Measurements from ENCODE around the gene NFKBIB.
"Not testable (repeated sequence)": the region's sequence is repeated elsewhere in the genome, so short reads cannot be mapped to it uniquely, and the experiment has no call there.

Gene NFKBIB

GRCh38 chr19:38924388-38924787 lies 24.6 kb downstream of the NFKBIB start:
- no peak for DNase-seq

GRCh38 chr19:38928391-38929001 lies 28.7 kb downstream of the NFKBIB start:
- DNase-seq, result no peak

GRCh38 chr19:38929929-38930775 lies 30.4 kb downstream of the NFKBIB start, which contains the start of gene SARS2:
SARS2 (minus strand) TSS chr19:38930763; CDS start chr19:38930736, 27 bp downstream.
- DNase-seq, result peak; percentile 78 to 100 (median 94)

DNA sequence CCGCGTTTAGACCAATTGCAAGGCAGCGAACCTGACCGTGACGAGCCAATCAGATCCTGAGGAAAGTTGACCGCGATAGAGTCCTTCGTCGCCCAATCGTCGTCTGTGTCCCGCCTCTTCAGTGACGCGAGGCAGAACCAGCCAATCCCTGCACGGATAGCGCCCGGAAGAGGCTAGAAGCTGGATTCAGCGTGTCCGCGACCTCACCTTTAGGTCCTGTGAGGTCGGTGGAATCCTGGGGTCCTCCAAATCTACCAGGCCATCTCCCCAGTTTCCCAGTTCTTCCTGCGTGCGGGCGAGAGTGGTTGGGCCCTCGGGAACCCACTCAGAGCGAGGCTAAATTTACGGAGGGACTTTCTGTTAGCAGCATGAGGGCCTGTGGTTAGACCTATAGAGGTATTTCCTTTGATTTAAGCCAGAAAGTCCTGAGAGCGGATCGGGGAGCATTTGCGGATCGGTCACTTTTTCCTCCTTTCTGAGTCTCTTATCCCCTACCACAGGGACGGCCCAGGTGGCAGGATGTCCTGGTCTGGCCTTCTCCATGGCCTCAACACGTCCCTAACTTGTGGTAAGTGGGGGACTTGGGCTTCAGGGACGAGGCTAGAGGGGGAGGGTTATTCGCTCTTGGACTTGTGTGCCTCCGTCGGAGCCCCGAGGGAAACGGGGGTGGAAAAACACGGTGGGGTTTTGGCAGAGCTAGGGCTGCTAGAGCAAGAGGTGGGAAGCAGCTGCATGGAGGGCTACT lies 31.2 kb downstream of the NFKBIB start, which contains the start of gene MRPS12:
Gene MRPS12, plus strand, starts transcription at position 169 of the 745 bp plus-strand sequence. Its CDS starts 351 bp downstream, at position 520.
- DNase-seq, result peak in 45 of 56 donors; percentile 92 to 99 (median 98)

DNA sequence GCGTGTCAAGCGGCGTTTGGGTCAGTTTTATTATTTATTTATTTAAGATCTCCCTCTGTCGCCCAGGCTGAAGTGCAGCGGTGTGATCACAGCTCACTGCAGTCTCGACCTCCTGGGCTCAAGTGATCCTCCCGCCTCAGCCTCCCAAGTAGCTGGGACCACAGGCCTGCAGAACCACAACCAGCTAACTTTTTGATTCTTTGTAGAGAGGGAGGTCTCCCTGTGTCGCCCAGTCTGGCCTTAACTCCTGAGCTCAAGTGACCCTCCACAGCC lies 31.7 kb downstream of the NFKBIB start:
- no peak for DNase-seq

GRCh38 chr19:38932425-38933179 lies 32.8 kb downstream of the NFKBIB start:
- no peak for DNase-seq

GRCh38 chr19:38933544-38933943 lies 33.8 kb downstream of the NFKBIB start:
- no peak for DNase-seq

GRCh38 chr19:38939957-38940356 lies 40.2 kb downstream of the NFKBIB start:
- no peak for DNase-seq

GRCh38 chr19:38941466-38941865 lies 41.7 kb downstream of the NFKBIB start:
- DNase-seq, result not testable (repeated sequence)

DNA sequence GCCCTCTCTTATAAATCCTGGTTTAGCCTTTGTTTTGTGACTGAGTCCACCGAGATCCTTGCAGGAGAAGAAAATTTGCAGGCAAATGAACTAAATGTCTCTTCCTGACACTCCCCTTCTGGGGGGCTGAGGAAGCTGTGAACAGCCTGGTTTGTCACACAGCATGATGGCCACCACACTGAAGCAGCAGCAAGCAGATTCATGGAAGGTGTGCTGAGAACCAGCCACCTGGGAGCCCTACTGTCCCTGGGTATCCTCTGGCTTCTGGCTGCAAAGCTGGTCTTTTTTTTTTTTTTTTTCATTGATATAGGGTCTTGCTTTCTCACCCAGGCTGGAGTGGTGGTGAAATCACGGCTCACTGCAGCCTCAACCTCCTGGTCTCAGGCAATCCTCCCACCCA lies 42.2 kb downstream of the NFKBIB start:
- no peak for DNase-seq

DNA sequence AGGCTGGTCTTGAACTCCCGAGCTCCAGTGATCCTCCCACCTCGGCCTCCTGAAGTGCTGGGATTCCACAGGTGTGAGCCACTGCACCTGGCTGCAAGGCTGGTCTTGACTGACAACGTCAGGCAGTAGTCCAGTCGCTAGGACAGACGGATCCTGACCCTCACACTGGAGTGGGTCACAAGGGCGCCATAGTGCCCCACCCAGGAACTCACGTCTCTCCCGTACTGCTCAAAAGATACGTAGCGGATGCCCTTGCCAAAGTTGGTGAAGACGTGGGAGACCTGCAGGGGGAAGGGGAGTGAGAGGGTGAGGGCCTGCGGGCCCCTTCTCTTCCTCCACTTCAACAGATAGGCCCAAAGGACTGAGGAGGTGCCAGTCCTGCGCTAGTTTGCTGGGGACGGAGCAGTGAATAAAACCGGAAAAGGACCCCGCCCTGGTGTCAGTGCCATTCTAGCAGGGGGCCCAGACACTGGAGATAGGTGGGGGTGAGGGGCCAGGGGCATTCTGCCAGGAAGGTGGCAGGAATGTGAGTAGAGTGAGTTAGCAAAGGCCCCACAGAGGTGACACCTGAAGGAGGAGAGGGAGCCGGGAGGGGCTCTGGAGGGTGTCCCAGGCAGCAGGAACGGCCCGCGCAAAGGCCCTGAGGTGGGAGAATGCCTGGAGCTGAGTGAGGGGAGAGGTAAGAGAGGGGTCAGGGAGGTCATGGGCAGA lies 42.9 kb downstream of the NFKBIB start:
- no peak for DNase-seq

GRCh38 chr19:38944981-38945506 lies 45.3 kb downstream of the NFKBIB start:
- DNase-seq, result peak in 1 of 56 donors; percentile 10

- peak in 1 of 56 donors; percentile 9 for DNase-seq
Observed at GRCh38 chr19:38945562-38946228, 45.9 kb downstream of the NFKBIB start.

DNA sequence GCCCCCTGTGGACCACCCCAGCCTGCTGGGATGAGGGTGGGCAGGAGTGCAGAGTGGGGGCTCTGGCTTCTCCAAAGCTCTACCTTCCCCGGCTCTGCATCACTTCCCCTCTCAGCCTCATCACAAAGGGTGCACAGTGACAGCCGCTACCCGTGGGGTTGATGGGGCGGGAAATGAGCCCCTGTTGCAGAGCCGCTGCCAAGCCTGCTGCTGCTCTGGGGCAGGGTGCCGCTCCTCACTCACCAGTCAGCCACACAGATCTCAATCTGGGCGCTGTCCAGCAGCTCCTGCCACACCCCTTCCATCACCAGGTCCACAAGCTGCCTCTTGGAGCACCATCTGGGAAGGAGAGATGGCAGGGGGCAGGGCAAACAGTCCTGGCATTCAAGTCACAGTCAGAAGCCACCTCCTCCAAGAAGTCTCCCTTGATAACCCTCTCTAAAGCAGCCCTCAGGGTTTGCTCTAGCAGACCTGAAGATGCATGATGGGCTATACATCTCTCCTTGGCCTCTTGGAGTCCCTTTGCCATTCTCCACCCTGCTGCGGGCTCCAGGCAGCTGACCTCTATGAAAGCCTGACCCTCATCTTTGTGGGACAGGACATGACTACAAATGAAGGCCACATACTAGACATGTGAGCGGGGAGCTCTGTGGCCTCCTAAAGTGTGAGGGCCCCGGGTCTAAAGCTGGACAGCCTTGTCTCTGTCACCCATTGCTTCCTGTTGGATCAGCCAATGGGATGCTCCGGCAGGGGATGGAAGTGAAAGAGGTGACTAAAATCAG lies 46.7 kb downstream of the NFKBIB start:
- no peak for DNase-seq

GRCh38 chr19:38949580-38950367 lies 50.0 kb downstream of the NFKBIB start:
- DNase-seq, result peak in 55 of 56 donors; percentile 11 to 93 (median 78)

DNA sequence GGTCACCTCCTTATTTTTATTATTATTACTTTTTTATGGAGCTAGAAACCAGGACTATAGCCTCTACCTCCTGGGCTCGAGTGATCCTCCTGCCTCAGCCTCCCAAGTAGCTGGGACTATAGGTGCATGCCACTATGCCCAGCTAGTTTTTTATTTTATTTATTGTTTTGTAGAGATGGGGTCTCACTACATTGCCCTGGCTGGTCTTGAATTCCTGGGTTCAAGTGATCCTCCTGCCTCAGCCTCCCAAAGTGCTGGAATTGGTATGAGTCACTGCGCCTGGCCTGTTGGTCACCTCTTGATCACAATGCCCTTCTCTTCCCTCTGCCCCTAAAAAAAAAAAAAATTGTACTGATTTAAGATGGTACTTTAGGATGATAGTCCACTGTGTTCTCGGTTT lies 51.4 kb downstream of the NFKBIB start:
- no peak for DNase-seq

DNA sequence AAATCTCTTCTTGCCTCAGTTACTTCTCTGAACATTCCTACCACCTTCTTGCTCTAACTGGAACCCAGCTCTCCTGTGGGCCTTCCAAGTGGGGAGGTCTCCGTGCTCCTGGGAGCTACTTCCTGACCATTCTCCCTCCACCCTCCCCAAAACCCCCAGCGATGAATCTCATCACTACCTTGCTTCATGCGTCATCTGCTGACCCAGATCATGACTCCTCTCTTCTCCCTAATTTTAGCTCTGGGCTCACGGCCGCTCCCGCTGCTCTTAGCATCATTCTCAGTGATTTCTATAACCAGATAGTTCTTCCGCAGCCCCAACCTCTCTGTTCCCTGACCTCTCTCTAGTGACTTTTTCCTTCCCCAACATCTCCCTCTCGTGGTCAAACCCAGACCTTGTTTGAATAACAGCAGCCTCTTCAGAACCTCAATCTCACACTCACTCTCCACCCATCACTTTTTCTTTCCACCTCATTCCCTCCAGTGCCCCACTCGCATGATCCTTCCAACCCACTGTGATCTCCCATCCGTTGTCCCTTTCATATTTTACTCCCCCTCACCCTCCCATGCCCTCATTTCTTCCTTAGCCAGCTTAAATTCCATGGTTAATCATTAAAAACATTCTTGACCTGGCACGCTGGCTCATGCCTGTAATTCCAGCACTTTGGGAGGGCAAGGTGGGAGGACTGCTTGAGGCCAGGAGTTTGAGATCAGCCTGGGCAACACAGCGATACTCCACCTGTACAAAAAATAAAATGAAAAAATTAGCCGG lies 52.8 kb downstream of the NFKBIB start:
- peak in 1 of 56 donors; percentile 15 for DNase-seq

Measured in amygdala (tissue), 56 donors.